Measurements from ENCODE around the gene AKAP8.
"Not testable (repeated sequence)": the region's sequence is repeated elsewhere in the genome, so short reads cannot be mapped to it uniquely, and the experiment has no call there.

The AKAP8 gene

DNA sequence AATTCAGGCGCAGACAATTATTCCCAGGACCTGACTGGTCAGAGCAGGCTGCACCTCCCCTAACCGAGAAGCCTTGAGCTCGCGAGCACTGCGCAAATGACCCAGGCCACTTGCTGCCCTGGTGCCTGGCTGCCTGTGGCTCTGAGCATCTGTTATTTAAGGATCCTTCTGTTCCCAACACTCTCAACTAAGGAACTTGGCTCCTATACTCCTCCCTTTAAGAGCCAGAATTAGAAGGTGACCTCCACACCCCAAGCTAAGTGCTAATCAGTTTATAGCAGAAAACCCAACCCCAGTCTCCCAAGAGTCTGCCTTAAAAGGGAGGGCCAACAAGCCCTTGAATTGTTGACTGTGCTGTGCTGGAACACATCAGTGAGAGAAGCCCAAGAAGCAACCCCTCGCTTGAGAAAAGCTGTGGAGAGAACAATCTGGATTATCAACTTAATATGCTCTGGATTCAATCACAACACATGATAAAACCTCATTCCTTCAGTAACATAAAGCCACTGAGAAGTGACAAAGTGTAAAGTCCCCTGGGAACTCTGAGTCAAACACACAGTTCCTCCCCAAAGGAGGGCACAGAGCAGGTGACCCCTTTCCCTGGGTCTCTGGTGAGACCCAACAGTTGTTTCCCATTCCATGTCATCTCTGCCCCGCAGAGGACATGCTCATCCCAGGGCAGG, 24.7 kb upstream of the AKAP8 start:
- DNase-seq (ENCODE audit: low read depth in 3 of 3), result no peak

DNA sequence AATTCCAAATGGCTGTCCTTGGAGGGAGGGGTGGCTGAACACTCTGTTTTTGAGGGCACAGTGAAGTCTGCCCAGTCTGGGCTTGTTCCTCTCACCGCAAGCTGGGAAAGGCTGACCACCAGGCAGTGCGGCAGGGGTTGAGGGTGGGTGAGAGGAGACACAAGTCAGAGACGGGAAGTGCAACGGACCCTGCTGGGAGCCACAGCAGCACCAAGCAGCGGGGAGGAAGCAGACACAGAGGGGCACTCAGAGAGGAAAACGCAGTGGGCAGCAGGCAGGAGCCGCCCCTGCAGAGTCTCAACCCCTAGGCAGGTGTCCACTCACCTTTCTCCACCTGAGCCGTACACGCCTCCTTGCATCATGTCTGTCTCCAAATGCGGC, 23.6 kb upstream of the AKAP8 start:
- no peak for DNase-seq (ENCODE audit: low read depth in 3 of 3)

DNA sequence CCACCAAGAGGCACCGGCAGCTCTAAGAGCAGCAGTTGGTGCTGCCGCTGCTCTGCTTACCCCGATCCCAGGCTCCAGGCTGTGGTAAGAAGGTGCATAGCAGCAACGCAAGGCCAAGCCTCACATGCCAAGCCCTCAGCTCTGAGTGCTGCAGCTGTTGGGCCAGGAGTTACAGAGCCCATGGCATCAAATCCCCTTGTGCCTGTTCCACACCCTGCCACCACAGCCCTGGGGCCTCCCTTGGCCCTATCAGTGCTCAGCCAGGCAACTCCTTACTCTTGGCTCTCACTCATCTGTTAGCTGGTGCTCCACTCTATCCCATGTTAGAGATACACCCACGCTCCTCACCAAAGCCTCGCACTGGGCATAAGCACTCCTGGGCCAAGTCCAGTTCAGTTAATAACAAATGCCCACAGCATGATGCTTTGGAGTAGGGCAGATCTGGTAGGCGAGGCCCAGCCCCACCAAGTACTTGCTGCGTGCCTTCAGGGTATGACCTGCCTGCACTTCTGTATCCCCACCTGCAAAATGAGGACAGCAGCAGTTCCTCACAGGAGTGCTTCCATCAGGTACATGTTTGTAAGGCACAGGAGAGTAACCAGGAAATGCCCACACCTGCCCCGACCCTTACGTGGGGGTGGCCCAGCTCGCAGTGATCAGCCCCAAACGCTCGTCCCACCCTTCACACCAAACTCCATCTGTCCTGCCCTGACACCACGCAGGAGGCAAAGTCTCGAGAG, 23.0 kb upstream of the AKAP8 start:
- DNase-seq (ENCODE audit: low read depth in 3 of 3), result no peak

DNA sequence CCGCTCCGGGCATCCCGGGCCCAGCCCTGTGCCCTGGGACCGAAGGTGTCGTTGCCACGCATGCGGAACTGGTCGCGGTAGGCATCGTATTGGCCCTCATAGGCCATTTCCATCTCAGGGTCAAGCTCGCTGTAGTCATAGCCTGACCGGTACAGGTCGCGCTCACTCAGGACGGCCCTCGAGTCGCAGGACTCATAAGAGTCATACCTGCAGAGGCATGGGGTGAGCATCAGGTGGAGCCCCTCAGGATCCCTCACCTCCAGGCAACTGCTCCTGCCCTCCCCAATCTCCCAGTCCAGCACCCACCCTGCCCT, 21.8 kb upstream of the AKAP8 start:
- DNase-seq (ENCODE audit: low read depth in 3 of 3), result no peak

DNA sequence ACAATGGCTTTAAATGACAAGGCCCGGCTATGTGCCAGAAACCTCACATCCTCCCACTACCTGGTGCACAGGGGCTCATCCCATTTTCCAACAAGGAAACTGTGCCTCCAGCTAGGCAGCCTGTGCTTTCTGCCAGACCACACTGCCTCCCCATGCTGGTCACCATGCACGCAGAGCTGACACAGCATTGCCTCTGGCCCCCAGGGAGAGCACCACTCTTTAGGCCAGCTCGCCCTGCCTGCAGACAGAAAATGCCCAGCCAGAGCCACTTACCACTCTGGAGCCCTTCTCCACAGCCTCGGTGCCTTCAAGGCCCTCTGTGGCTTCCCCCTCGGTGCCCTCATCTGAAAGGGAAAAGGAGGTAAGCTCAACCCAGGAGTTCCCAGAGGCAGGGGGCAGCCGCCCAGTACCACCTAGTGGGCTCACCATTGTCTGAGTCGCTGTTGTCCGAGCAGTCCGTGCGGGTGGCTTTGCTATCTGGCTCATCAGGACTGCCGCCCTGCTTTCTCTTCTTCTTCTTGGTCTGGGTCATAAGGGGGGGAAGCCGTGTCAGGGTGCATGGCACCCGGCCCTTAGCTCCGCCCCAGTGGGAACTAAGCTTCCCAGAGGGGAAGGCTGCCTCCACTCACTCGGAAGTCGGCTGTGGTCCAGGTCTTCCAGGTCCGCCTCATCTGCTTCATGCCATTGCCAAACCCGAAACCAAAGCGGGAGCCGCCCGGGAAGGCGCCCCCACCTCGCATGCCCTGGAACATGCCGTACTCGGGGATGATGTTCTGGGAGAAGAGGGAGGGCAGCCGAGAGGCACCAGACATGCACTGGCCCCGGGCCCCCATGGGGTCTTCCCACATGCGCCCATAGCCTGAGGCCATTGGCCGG, 21.2 kb upstream of the AKAP8 start:
- no peak for DNase-seq (ENCODE audit: low read depth in 3 of 3)

DNA sequence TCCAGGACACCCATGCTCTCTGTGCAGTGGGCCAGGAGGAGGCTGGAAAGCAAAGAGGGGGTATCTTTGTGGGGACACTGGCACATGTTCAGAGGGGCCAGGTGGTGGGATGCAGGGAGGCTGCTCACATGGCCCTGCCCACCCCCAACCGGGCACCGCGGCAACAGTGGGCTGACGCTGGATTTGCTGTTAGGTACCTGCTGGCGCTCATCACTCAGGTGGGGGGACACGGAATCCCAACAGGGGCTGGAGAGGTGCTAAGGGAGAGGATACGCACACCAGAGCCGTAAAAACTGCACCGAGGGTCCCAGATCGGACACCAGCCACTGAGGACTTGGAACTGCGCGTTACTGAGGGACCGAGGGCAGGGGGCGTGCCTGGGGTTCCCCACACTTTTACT, 20.0 kb upstream of the AKAP8 start:
- DNase-seq (ENCODE audit: low read depth in 3 of 3), result no peak

DNA sequence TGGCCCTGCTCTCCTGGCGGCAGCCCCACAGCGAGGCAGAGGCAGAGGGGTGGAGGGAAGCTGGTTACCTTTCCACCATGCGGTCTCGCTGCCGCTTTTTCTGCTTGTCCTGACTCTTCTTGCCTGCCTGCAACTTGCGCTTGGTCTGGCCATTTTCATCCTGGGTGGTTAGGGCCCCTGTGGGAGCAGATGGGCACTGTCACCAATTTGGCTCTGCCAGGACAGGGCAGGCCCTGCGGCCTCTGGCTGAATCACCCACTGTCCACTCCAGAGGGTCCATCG, 19.6 kb upstream of the AKAP8 start:
- DNase-seq (ENCODE audit: low read depth in 3 of 3), result no peak

DNA sequence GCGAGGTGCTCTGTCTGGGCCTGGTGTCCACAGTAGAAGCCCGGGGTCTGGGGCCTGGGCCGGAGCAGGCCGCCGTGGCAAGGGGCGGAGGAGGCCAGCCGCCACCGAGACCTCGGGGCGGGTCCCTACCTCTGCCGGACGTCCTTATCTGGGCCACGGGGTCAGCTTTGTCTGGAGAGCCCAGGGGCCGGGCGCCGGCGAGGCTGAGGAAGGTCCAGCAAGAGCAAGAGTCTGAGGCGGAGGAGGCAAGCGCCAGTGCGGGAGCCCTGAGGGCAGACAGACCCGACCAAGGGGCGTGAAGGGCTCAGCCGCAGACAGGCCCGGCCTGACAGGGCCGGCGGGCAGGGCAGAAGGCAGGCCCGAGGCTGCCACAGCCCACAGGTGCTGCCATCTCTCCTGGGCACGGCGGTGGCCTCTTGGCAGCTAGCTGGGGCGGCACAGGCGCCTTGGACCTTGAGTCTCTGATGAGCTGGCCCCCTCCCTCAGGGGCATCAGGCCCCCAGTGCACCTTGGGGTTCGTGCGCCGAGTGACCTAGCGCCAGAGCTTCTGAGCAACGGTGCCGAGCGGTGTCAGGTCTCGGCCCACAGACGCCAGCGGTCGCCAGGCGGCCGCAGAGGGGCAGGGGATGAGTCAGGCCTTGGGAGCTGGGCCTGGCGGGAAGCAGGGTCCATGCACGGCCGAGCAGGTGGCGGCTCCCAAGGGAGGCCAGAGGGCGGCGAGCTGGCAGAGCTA, 19.1 kb upstream of the AKAP8 start:
- no peak for DNase-seq (ENCODE audit: low read depth in 3 of 3)

DNA sequence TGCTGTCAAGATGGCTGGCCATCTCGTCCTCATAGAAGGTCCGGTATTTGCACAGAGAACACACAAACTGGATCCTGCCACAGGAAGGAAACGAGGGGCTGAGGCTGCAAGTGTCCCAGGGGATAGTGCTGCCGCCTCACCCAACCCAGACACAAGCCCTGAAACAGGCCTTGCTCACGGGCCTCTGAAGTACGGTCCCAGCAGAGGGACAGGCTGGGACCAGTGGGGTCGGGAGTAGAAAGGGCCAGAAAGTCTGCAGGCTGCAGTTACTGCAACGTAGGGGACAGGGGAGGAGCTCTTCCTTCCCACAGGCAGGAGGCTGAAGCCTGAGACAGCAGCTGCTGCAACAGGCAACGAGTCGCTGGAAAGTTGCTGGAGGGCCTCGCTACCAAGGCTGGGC, 18.2 kb upstream of the AKAP8 start:
- DNase-seq (ENCODE audit: low read depth in 3 of 3), result no peak

DNA sequence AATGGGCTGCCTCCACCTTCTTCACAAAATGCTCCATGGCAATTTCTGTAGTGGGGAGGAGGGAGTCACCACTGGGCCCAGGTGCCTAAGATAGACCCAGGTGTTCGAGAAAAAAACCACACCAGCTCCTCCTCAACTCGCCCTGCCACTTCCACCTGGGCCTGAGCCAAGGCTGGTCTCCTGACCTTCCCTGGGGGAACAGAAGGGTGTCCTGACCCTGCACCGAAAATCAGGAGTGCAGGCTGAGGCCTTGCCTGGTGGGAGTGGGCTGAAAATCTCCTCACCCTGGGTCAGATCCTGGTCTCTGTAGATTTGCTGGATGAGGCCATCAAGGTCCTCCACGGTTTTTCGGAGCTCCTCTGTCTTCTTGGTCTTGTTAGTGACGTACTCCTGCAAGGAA, 17.6 kb upstream of the AKAP8 start:
- no peak for DNase-seq (ENCODE audit: low read depth in 3 of 3)

DNA sequence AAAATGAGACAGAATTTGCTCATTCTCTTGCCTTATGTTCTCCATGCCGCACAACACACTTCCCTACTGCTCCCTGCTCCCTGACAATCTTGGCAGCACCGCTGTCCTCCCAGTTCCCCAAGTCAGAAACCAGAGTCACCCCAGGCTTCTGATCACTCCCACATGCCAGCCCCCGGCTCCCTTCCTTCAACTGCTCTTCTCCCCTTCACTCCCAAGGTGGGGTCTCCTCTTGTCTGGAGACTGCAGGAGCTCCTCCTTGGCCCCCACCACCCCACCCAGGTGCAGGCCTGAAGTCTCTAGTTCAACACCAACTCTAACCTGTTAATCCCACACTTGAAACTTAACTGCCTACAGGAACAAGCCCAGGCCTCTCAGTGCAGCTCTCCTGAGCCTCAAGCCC, 16.8 kb upstream of the AKAP8 start:
- DNase-seq (ENCODE audit: low read depth in 3 of 3), result no peak

DNA sequence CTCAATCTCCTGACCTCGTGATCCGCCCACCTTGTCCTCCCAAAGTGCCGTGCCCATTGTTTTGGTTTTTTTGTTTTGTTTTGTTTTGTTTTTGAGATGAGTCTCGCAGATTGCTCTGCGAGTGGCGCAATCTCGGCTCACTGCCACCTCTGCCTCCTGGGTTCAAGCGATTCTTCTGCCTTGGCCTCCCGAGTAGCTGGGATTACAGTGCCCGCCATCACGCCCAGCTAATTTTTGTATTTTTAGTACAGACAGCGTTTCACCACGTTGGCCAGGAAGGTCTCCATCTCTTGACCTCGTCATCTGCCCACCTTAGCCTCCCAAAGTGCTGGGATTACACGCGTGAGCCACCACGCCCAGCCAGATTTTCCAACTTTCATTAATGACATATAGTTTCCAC, 15.7 kb upstream of the AKAP8 start:
- DNase-seq (ENCODE audit: low read depth in 3 of 3), result not testable (repeated sequence)

DNA sequence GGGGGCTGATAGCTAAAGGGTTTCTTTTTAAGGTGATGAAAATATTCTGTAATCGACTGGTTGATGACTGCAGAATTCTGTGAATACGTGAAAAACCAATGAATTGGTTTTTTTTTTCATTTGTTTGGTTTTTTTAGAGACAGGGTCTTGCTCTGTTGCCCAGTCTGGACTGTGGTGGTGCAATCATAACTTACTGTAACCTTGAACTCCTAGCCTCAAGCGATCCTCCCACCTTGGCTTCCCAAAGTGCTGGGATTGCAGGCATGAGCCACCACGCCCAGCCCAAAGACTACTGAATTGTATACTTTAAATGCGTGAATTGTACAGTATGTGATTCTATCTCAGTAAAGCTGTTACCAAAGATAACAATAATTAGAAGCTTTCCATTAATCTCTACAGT, 14.8 kb upstream of the AKAP8 start:
- DNase-seq (ENCODE audit: low read depth in 3 of 3), result no peak

DNA sequence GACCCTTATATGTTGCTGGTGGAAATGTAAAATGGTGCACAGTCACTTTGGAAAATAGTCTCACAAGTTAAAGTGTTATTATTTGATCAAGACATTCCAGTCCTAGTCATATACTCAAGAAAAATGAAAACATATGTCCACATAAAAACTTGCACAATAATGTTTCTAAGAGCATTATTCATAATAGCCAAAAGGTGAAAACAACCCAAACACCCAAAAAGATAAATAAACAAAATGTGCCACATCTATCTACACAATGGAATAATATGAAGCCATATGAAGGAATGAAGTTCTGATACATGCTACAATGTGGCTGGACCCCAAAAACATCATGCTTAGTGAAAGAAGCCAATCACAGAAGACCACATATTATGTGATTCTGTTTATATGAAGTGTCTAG, 14.4 kb upstream of the AKAP8 start:
- DNase-seq (ENCODE audit: low read depth in 3 of 3), result no peak

DNA sequence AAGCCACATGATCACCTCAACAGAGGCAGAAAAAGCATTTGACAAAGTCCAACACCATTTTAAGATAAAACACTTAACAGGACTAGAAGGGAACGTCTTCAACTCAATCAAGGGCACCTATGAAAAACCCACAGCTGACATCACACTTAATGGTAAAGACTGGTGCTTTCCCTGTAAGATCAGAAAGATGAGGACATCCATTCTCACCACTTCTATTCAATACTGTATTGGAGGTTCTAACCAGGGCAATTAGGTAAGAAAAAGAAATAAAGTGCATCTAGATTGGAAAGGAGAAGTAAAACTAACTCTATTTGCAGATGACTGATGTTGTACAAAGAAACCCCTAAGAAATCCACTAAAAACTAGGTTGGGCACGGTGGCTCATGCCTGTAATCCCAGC, 11.2 kb upstream of the AKAP8 start:
- no peak for DNase-seq (ENCODE audit: low read depth in 3 of 3)

DNA sequence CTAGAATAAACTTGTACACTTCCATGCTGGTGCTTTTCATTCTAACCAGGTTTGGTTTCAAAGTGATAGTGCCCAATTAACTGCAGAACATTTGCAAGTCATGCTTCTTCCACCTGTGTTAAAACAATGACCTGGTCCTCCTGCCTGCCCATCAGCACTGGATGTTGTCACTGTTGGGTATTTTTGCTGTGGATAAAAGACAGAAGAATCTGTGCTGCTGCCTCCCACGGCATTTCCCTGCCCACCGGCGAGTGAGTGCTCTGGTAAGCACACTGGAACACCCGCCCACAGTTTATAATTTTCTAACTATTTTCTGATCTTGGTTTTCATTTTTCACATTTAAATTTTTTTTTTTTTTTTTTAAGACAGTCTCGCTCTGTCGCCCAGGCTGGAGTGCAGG, 2.3 kb upstream of the AKAP8 start:
- DNase-seq (ENCODE audit: low read depth in 3 of 3), result no peak

DNA sequence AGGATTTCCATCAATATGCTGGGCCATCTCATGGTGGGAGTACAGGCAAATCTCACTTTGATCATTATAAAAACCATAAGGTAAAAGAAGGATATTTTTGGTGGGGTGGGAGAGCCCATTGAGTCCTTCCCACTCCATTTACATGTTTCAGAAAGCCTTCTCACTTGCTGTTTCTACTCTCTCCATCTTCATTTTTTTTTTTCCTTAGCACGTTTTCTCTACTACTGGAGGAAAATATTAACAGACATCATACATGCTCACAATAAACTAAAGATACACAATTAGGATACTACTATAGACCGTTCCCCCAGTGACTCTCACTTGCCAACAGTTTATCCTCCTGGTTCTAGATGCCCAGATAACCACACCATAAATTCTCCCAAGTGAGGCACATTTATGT, 1.8 kb upstream of the AKAP8 start:
- DNase-seq (ENCODE audit: low read depth in 3 of 3), result no peak

DNA sequence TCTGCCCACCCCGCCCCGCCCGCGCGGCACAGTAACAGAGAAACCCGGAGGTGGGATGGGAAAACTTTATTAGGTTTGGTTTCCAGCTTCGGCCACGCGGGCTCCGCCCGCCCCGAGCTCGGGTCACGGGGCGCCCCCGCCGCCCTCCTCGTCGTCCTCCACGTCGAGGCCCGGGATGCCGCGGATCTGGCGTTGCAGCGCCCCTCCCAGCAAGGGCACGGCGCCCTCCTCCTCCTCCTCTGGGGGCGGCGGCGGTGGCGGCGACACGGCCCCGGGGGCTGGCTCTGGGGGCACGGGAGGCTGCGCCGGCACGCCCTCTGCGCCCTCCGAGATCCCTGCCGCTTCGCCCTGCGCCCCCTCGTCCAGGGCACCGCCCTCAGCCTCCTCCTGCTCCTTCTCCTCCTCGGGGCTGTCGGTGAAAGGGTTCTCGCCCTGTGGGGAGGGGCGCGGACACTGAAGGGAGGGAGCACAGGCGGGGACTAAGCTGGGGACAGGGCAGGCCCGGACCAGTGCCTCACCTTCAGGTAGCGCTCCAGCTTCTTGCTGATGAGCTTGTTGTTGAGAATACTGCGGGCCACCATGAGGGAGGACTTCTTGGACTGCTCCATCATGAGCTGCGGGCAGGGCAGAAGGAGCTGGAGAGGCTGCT, 536 bp upstream of the AKAP8 start:
- no peak for DNase-seq (ENCODE audit: low read depth in 3 of 3)

DNA sequence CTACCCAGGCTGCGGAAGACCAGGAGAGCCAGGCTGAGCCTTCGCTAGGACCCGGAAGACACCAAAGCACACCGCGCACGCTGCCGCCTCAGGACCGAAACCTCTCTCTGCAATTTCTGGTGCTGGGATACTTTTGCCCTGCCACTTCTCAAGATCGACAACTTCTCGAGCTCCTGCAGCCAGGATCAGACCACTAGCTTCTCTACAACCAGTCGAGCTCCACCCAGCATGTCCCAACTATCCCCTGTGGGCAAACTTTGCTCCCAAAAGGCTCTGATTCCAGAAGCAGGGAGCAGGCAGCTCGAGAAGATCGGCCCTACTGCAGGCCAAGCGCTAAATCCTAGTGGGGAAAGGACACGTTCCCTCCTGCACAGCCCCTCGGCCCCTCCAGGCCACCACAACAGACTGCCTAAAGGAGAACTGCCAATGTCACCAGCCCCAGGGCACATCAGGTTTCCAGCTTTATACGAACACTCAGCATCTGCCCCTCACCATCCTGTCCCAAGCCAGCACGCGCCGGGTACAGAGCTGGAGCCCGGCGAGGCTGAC, 979 bp downstream of the AKAP8 start:
- DNase-seq (ENCODE audit: low read depth in 3 of 3), result peak; percentile 10 to 24 (median 19)

DNA sequence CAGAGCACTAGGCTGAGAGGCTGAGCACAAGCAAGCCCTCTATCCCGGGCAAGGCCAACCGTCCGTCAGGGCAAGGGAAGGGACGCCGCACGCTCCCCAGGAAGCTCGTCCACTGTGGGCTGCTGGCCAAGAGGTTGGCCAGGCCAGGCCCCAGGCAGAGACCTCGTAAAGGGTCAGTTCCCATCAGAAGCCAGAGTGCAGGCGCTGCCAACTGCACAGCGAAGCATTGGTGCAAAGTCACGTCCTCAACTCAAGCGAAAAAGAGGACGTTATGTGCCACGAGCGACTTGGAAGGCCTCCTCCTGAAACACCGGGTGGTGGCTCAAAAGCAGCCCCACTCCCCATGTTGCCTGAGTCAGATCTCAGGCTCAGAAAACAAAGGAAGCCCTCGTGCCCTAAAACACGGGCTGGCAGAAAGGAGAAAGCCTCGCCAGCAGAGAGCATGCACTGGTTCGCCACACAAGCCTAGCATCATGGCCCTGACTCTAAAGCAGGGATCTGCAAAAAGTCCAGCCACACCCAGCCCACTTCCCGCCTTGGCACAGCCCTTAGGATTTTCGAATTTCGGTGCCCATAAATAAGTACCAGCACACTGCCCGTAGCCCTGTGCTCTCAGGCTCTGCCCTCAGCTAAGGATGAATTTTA, 4.7 kb downstream of the AKAP8 start:
- no peak for DNase-seq (ENCODE audit: low read depth in 3 of 3)

DNA sequence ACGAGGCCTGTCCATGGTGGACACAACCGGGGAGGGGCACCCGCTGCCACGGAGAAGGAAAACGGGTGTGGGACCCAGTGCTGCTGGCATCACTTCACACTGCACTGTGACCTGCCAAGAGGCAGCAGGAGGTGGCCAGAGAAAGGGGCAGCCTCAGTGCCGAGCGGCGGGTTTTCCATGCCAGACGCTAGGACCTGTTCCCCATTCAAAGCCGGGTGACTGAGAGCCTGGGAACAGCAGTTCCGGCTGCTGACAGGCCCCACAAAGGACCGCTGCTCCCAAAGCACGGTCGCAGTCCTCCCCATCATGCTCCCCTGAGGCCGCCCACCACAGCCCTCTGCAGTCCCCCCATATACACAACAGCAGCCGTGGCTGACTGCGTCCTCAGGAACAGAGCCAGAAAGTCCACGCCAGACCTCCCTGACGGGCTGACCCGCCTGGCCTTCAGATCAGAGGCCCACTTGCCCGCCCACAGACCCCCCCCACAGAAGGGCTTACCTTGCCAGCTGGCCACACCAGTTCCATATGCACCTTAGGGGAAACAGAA, 5.4 kb downstream of the AKAP8 start:
- DNase-seq (ENCODE audit: low read depth in 3 of 3), result no peak

All from stimulated activated CD4-positive, alpha-beta T cell treated with anti-CD3 and anti-CD28 coated beads, TNF-alpha, amount 100 ng/mL, for 4 hours (primary cell).